Thoracic aorta (tissue), 2 donors: ENCODE measurements around the gene HBM. TPM values are rescaled to one million over a fixed set of nuclear protein-coding genes. Genes with fewer than 3 reads are reported as not detected.

Experiments used
- ATAC-seq: fragments of 150-250 bp; one replicate; pipeline ENCODE4 v1.8.0; 2017; ENCODE audit warnings: low read depth; ENCODE audit not compliant: insufficient number of reproducible peaks, low FRiP score
- DNase-seq: peaks from one replicate; pipeline ENCODE4 v3.0.0-alpha.2; 2020; ENCODE audit warnings: low spot score
- H3K27ac ChIP-seq, 2 donors: fragments of 200-600 bp; sonication (generic); 1 replicate in 1 of 2; 2 replicates in 1 of 2; pipeline ENCODE4 v1.5.1; 2016; ENCODE audit warnings: mild to moderate bottlenecking in 2 of 2, moderate library complexity in 2 of 2
- H3K27me3 ChIP-seq: fragments of 200-600 bp; sonication (generic); replicated peaks from 2 replicates; pipeline ENCODE4 v1.6.0; 2016; ENCODE audit warnings: mild to moderate bottlenecking; ENCODE audit not compliant: insufficient read depth
- H3K36me3 ChIP-seq: fragments of 200-600 bp; sonication (generic); one replicate; pipeline ENCODE4 v1.5.1; 2016
- H3K4me1 ChIP-seq, 2 donors: fragments of 200-600 bp; sonication (generic); 1 replicate in 1 of 2; 2 replicates in 1 of 2; pipeline versions ENCODE4 v1.5.1 to v1.6.0; 2016; ENCODE audit warnings: low read depth in 2 of 2, mild to moderate bottlenecking in 1 of 2; ENCODE audit not compliant: control insufficient read depth in 1 of 2
- H3K4me3 ChIP-seq: fragments of 200-600 bp; sonication (generic); 2 replicates; pipeline ENCODE4 v1.5.1; 2016; ENCODE audit warnings: mild to moderate bottlenecking
- H3K9me3 ChIP-seq: fragments of 200-600 bp; sonication (generic); 2 replicates; pipeline ENCODE4 v1.5.1; 2016
- CTCF ChIP-seq: fragments of 200-600 bp; sonication (generic); IDR thresholded peaks from one replicate; pipeline ENCODE4 v1.5.1; 2019; ENCODE audit warnings: antibody characterized with exemption
- total RNA-seq, 2 donors: library from RNA; depleted of rRNA; stranded (reverse); fragments of >200 nt; gene quantifications; one replicate each; pipeline versions ENCODE4 v1.1.0 to v1.2.3, GENCODE V29; 2016

HBM gene
- total RNA-seq, 2 donors from 2014 or later: not detected

GRCh38 chr16:178668-179015 is 12.9 kb downstream of the HBM start:
- DNase-seq (no peak), ATAC-seq (no peak)
- Histone ChIP-seq H3K4me3 (no peak overlapping the region), H3K4me1 (peaks cover 14 to 17% of the 10 kb centered on the region in 2 donors), H3K27ac (no peak overlapping the region), H3K27me3 (peaks cover 27% of the 10 kb centered on the region), H3K9me3 (no peaks in the 10 kb centered on the region), H3K36me3 (no peaks in the 10 kb centered on the region)
- no peak for TF ChIP-seq CTCF

- no peaks in the 10 kb centered on the region for H3K9me3 ChIP-seq
- no peak for DNase-seq
- ATAC-seq: no peak
- no peak overlapping the region for H3K4me3 ChIP-seq
- TF ChIP-seq CTCF: no peak
- H3K36me3 ChIP-seq: no peaks in the 10 kb centered on the region
- H3K27ac ChIP-seq: no peak overlapping the region
- peaks cover 14 to 17% of the 10 kb centered on the region in 2 donors for H3K4me1 ChIP-seq
- H3K27me3 ChIP-seq: peaks cover 27% of the 10 kb centered on the region
These were observed 13.7 kb downstream of the HBM start for GRCh38 chr16:179211-180092.

GRCh38 chr16:180101-180675 is 14.4 kb downstream of the HBM start, which contains the start of gene HBQ1:
Gene HBQ1, plus strand, starts transcription at chr16:180459. Its CDS starts 28 bp downstream, at chr16:180487.
- ATAC-seq: no peak
- H3K4me3 ChIP-seq: peak within 1 kb of the TSS; percentile 62
- no peak for TF ChIP-seq CTCF

GRCh38 chr16:180681-181564 is 15.1 kb downstream of the HBM start:
- Histone ChIP-seq H3K27me3 (peaks cover 22% of the 10 kb centered on the region), H3K36me3 (no peaks in the 10 kb centered on the region), H3K4me1 (peaks cover 14 to 17% of the 10 kb centered on the region in 2 donors), H3K27ac (no peak overlapping the region), H3K4me3 (peak overlapping the region; percentile 62), H3K9me3 (no peaks in the 10 kb centered on the region)
- ATAC-seq (no peak), DNase-seq (no peak)
- no peak for TF ChIP-seq CTCF

More at GRCh38 chr16:180101-180675, 14.4 kb downstream of the HBM start, which contains the start of gene HBQ1:
- no peaks in the 10 kb centered on the region for H3K36me3 ChIP-seq
- peaks cover 22% of the 10 kb centered on the region for H3K27me3 ChIP-seq
- H3K9me3 ChIP-seq: no peaks in the 10 kb centered on the region
- H3K27ac ChIP-seq: no peak within 1 kb of the TSS
- peaks cover 14 to 17% of the 10 kb centered on the region in 2 donors for H3K4me1 ChIP-seq
- DNase-seq: no peak
